ENCODE measurements around the gene SLC35C1. TPM values are rescaled to one million over a fixed set of nuclear protein-coding genes. Genes with fewer than 3 reads are reported as not detected.

SLC35C1 gene
- total RNA-seq, 4 donors from 2014 or later, result 28.8 to 62.3 (median 44.4) TPM

- H3K4me1 ChIP-seq, result peaks cover 33 to 68% (median 52%) of the 10 kb centered on the region in 4 donors
These were observed 53.1 kb downstream of the SLC35C1 start for GRCh38 chr11:45857961-45858474.

GRCh38 chr11:45858751-45859398 lies 53.9 kb downstream of the SLC35C1 start:
- no peaks in the 10 kb centered on the region for H3K9me3 ChIP-seq
- in situ Hi-C loops (cut with MboI; ENCODE audit: low pct_ligation_motif_present in 1 of 4, low pct_unique_long_range_greater_than_20kb in 1 of 4, low sequenced_read_pairs in 3 of 4) (loop anchor here in 1 of 4 donors (10.0 kb wide), 1 partner anchor 56 kb away; the partner anchor contains the start of gene PEX16), intact Hi-C loops (cut with DNase I; ENCODE audit: low total_unique reads) (no loop called here)
- peaks cover 32 to 60% (median 44%) of the 10 kb centered on the region in 4 donors for H3K4me1 ChIP-seq
- no peak for DNase-seq
- H3K27me3 ChIP-seq, result no peaks in the 10 kb centered on the region
- H3K36me3 ChIP-seq, result peaks cover 0 to 34% (median 15%) of the 10 kb centered on the region in 4 donors
- WGBS, 2 donors (ENCODE audit: low coverage in 1 of 2), result 80 to 81% methylated on average over 3 to 5 of the region's 5 CpGs
- no peak for TF ChIP-seq POLR2A (IDR thresholded peaks at IDR 0.05)
- no peak for TF ChIP-seq CTCF (IDR thresholded peaks at IDR 0.05)
- TF ChIP-seq EP300 (IDR thresholded peaks at IDR 0.05; ENCODE audit: low read depth), result no peak
- no peak for TF ChIP-seq POLR2AphosphoS5 (IDR thresholded peaks at IDR 0.05)
- H3K4me3 ChIP-seq, result no peak overlapping the region
- H3K27ac ChIP-seq, result peak overlapping the region; percentile 76 to 89 (median 83)

More at GRCh38 chr11:45857961-45858474, 53.1 kb downstream of the SLC35C1 start:
- WGBS, 2 donors (ENCODE audit: low coverage in 1 of 2), result 32% methylated on average over 2 of the region's 2 CpGs; no CpG with 5 or more reads in 1 of the 2 donors
- no peak for TF ChIP-seq POLR2A (IDR thresholded peaks at IDR 0.05)
- TF ChIP-seq EP300 (IDR thresholded peaks at IDR 0.05; ENCODE audit: low read depth), result no peak
- TF ChIP-seq POLR2AphosphoS5 (IDR thresholded peaks at IDR 0.05), result peak; percentile 9 to 46 (median 46)
- TF ChIP-seq CTCF (IDR thresholded peaks at IDR 0.05), result no peak
- H3K4me3 ChIP-seq, result no peak overlapping the region
- no peak for DNase-seq
- in situ Hi-C loops (cut with MboI; ENCODE audit: low pct_ligation_motif_present in 1 of 4, low pct_unique_long_range_greater_than_20kb in 1 of 4, low sequenced_read_pairs in 3 of 4), result loop anchor here in 1 of 4 donors (10.0 kb wide), 1 partner anchor 57 kb away; the partner anchor contains the start of gene PEX16
- no peaks in the 10 kb centered on the region for H3K9me3 ChIP-seq
- intact Hi-C loops (cut with DNase I; ENCODE audit: low total_unique reads), result no loop called here
- H3K27me3 ChIP-seq, result no peaks in the 10 kb centered on the region
- peaks cover 0 to 27% (median 10%) of the 10 kb centered on the region in 4 donors for H3K36me3 ChIP-seq
- H3K27ac ChIP-seq, result peak overlapping the region; percentile 76 to 89 (median 83)

- DNase-seq, result peak; percentile 94
- Histone ChIP-seq H3K4me3 (no peak overlapping the region), H3K27ac (peak overlapping the region; percentile 76 to 89 (median 83)), H3K36me3 (peaks cover 0 to 42% (median 19%) of the 10 kb centered on the region in 4 donors), H3K4me1 (peaks cover 29 to 59% (median 41%) of the 10 kb centered on the region in 4 donors), H3K9me3 (no peaks in the 10 kb centered on the region), H3K27me3 (no peaks in the 10 kb centered on the region)
- peak; percentile 32 for TF ChIP-seq POLR2A (IDR thresholded peaks at IDR 0.05)
- peak; percentile 91 to 96 (median 92) for TF ChIP-seq POLR2AphosphoS5 (IDR thresholded peaks at IDR 0.05)
- TF ChIP-seq CTCF (IDR thresholded peaks at IDR 0.05), result no peak
- peak; percentile 81 for TF ChIP-seq EP300 (IDR thresholded peaks at IDR 0.05; ENCODE audit: low read depth)
- WGBS, 2 donors (ENCODE audit: low coverage in 1 of 2), result 30 to 38% methylated on average over 4 to 8 of the region's 12 CpGs
- intact Hi-C loops (cut with DNase I; ENCODE audit: low total_unique reads), result no loop called here
- in situ Hi-C loops (cut with MboI; ENCODE audit: low pct_ligation_motif_present in 1 of 4, low pct_unique_long_range_greater_than_20kb in 1 of 4, low sequenced_read_pairs in 3 of 4), result loop anchor here in 1 of 4 donors (10.0 kb wide), 1 partner anchor 55 kb away; the partner anchor contains the start of gene PEX16
These were observed 54.8 kb downstream of the SLC35C1 start for GRCh38 chr11:45859661-45860140.

GRCh38 chr11:45860348-45860747 lies 55.4 kb downstream of the SLC35C1 start:
- intact Hi-C loops (cut with DNase I; ENCODE audit: low total_unique reads), result no loop called here

More at GRCh38 chr11:45860348-45860747, 55.4 kb downstream of the SLC35C1 start:
- no peaks in the 10 kb centered on the region for H3K27me3 ChIP-seq
- H3K27ac ChIP-seq, result peak overlapping the region; percentile 76 to 89 (median 83)
- 96% methylated on average over 5 of the region's 5 CpGs; no CpG with 5 or more reads in 1 of the 2 donors for WGBS, 2 donors (ENCODE audit: low coverage in 1 of 2)
- DNase-seq, result no peak
- H3K36me3 ChIP-seq, result peaks cover 0 to 42% (median 22%) of the 10 kb centered on the region in 4 donors
- in situ Hi-C loops (cut with MboI; ENCODE audit: low pct_ligation_motif_present in 1 of 4, low pct_unique_long_range_greater_than_20kb in 1 of 4, low sequenced_read_pairs in 3 of 4), result no loop called here
- no peak overlapping the region for H3K4me3 ChIP-seq
- TF ChIP-seq CTCF (IDR thresholded peaks at IDR 0.05) (no peak), POLR2AphosphoS5 (IDR thresholded peaks at IDR 0.05) (no peak), EP300 (IDR thresholded peaks at IDR 0.05; ENCODE audit: low read depth) (no peak), POLR2A (IDR thresholded peaks at IDR 0.05) (no peak)
- no peaks in the 10 kb centered on the region for H3K9me3 ChIP-seq
- peaks cover 29 to 54% (median 38%) of the 10 kb centered on the region in 4 donors for H3K4me1 ChIP-seq
